GM19463 (cell line): ENCODE data around the gene IRF2BP2.
"Not testable (repeated sequence)": the region's sequence is repeated elsewhere in the genome, so short reads cannot be mapped to it uniquely, and the experiment has no call there.

Source experiments
- ATAC-seq: cut with Tn5 transposase; IDR thresholded peaks from one replicate; pipeline ENCODE4 v1.9.1; 2021; ENCODE audit warnings: mild to moderate bottlenecking, moderate library complexity; ENCODE audit not compliant: unreplicated experiment

The IRF2BP2 gene

GRCh38 chr1:234602334-234603220, 7.4 kb downstream of the IRF2BP2 start:
- no peak for ATAC-seq

GRCh38 chr1:234601301-234602017, 8.5 kb downstream of the IRF2BP2 start:
- ATAC-seq: no peak

GRCh38 chr1:234600418-234601281, 9.3 kb downstream of the IRF2BP2 start:
- ATAC-seq: no peak

- peak; percentile 71 for ATAC-seq
Measured at GRCh38 chr1:234599617-234600417, 10.2 kb downstream of the IRF2BP2 start.

- ATAC-seq: no peak
Measured at GRCh38 chr1:234598974-234599616, 10.9 kb downstream of the IRF2BP2 start.

GRCh38 chr1:234597894-234598293, 12.1 kb downstream of the IRF2BP2 start:
- no peak for ATAC-seq

GRCh38 chr1:234595899-234596298, 14.1 kb downstream of the IRF2BP2 start:
- no peak for ATAC-seq

GRCh38 chr1:234594575-234594974, 15.4 kb downstream of the IRF2BP2 start:
- not testable (repeated sequence) for ATAC-seq

GRCh38 chr1:234593771-234594504, 16.0 kb downstream of the IRF2BP2 start:
- no peak for ATAC-seq

GRCh38 chr1:234593109-234593508, 16.9 kb downstream of the IRF2BP2 start:
- no peak for ATAC-seq

GRCh38 chr1:234592240-234592639, 17.7 kb downstream of the IRF2BP2 start:
- no peak for ATAC-seq

GRCh38 chr1:234591131-234591530, 18.8 kb downstream of the IRF2BP2 start:
- ATAC-seq: no peak

GRCh38 chr1:234589854-234590620, 19.9 kb downstream of the IRF2BP2 start:
- no peak for ATAC-seq

- no peak for ATAC-seq
Measured at GRCh38 chr1:234589064-234589800, 20.7 kb downstream of the IRF2BP2 start.

GRCh38 chr1:234588386-234588785, 21.6 kb downstream of the IRF2BP2 start:
- ATAC-seq: no peak

GRCh38 chr1:234586892-234587485, 23.0 kb downstream of the IRF2BP2 start:
- ATAC-seq: no peak

- no peak for ATAC-seq
Measured at GRCh38 chr1:234586304-234586703, 23.7 kb downstream of the IRF2BP2 start.
